Natural killer cell (primary cell): ENCODE measurements around the gene TLCD5. TPM values are rescaled to one million over a fixed set of nuclear protein-coding genes. Genes with fewer than 3 reads are reported as not detected.

Experiments used
- ATAC-seq, 3 donors: fragments of 150-1000 bp in 2 of 3; fragments of 200-7000 bp in 1 of 3; cut with Tn5 transposase; 1 replicate in 1 of 3; 2 replicates in 2 of 3; pipeline ENCODE4 v1.10.0; 2021; ENCODE audit warnings: mild to moderate bottlenecking in 2 of 3, moderate library complexity in 2 of 3
- DNase-seq, 2 donors: peaks; one replicate each; pipeline versions ENCODE4 v3.0.0 to v3.0.0-alpha.2; 2013 to 2021; ENCODE audit warnings: mixed read lengths in 1 of 2
- H3K27ac ChIP-seq: one replicate; pipeline ENCODE4 v1.5.1; 2013; ENCODE audit warnings: mild to moderate bottlenecking, low read length
- H3K27me3 ChIP-seq: one replicate; pipeline ENCODE4 v1.6.1; 2013; ENCODE audit warnings: low read length; ENCODE audit not compliant: control insufficient read depth, insufficient read depth
- H3K36me3 ChIP-seq: one replicate; pipeline ENCODE4 v1.6.1; 2013; ENCODE audit warnings: low read length; ENCODE audit not compliant: control insufficient read depth, insufficient read depth
- H3K4me1 ChIP-seq: one replicate; pipeline ENCODE4 v1.6.1; 2013; ENCODE audit warnings: low read length; ENCODE audit not compliant: control insufficient read depth, insufficient read depth
- H3K4me3 ChIP-seq: one replicate; pipeline ENCODE4 v1.5.1; 2013; ENCODE audit warnings: low read length
- H3K9me3 ChIP-seq: one replicate; pipeline ENCODE4 v1.6.1; 2013; ENCODE audit warnings: low read length; ENCODE audit not compliant: control insufficient read depth, insufficient read depth
- H3K27ac Mint-ChIP-seq, 2 donors: one replicate each; pipeline ENCODE4 v1.8.0; 2022; ENCODE audit warnings: mild to moderate bottlenecking in 2 of 2, mixed read lengths in 2 of 2, moderate library complexity in 1 of 2
- H3K27me3 Mint-ChIP-seq, 2 donors: one replicate each; pipeline ENCODE4 v1.8.0; 2022; ENCODE audit warnings: low read depth in 2 of 2, mixed read lengths in 2 of 2
- H3K36me3 Mint-ChIP-seq: one replicate; pipeline ENCODE4 v1.8.0; 2022; ENCODE audit warnings: mixed read lengths
- H3K4me1 Mint-ChIP-seq, 2 donors: one replicate each; pipeline ENCODE4 v1.8.0; 2022; ENCODE audit warnings: mixed read lengths in 2 of 2
- H3K4me3 Mint-ChIP-seq: one replicate; pipeline ENCODE4 v1.8.0; 2022; ENCODE audit warnings: mild to moderate bottlenecking, moderate library complexity, mixed read lengths
- H3K9me3 Mint-ChIP-seq, 2 donors: one replicate each; pipeline ENCODE4 v1.8.0; 2022; ENCODE audit warnings: mixed read lengths in 2 of 2
- CTCF ChIP-seq: fragments of 200-600 bp; IDR thresholded peaks from one replicate; pipeline ENCODE4 v1.8.0; 2022; ENCODE audit warnings: antibody characterized with exemption
- WGBS: methylation state at CpG from one replicate; pipeline ENCODE4 v1.1.7; 2013; ENCODE audit warnings: missing lambda C conversion rate; ENCODE audit not compliant: insufficient coverage; 5-methylcytosine and 5-hydroxymethylcytosine counted together
- intact Hi-C: fragments of 100-400 bp; cut with micrococcal nuclease; formaldehyde crosslinking; loops from one replicate; pipeline ENCODE4 v1.14.2; 2022
- total RNA-seq, 4 donors: library from RNA; stranded (reverse); fragments of 120-200 nt in 1 of 4; gene quantifications; one replicate each; pipeline versions ENCODE4 v1.2.3 to v1.2.4, GENCODE V29; 2013 to 2022

Gene TLCD5
- total RNA-seq, 3 donors from 2014 or later (not counting 1 experiment from before 2014, with no cell fraction given): not detected

GRCh38 chr11:120304526-120304925 lies 20.6 kb upstream of the TLCD5 start:
- Histone ChIP-seq H3K27ac (no peak overlapping the region), H3K9me3 (no peaks in the 10 kb centered on the region), H3K4me3 (no peak overlapping the region), H3K36me3 (no peaks in the 10 kb centered on the region), H3K27me3 (no peaks in the 10 kb centered on the region), H3K4me1 (no peaks in the 10 kb centered on the region)
- no peak overlapping the region for H3K4me3 Mint-ChIP-seq
- no peaks in the 10 kb centered on the region for H3K9me3 Mint-ChIP-seq
- H3K4me1 Mint-ChIP-seq: no peaks in the 10 kb centered on the region
- H3K27me3 Mint-ChIP-seq: peaks cover 5 to 16% of the 10 kb centered on the region in 2 donors
- no peak for TF ChIP-seq CTCF
- no peak overlapping the region for H3K27ac Mint-ChIP-seq
- no peak for DNase-seq
- no peaks in the 10 kb centered on the region for H3K36me3 Mint-ChIP-seq
- no peak for ATAC-seq
- intact Hi-C loops: no loop called here

- no peaks in the 10 kb centered on the region for H3K36me3 Mint-ChIP-seq
- H3K27me3 Mint-ChIP-seq: peaks cover 5 to 13% of the 10 kb centered on the region in 2 donors
- H3K27ac ChIP-seq: no peak overlapping the region
- H3K4me1 Mint-ChIP-seq: no peaks in the 10 kb centered on the region
- no peak for TF ChIP-seq CTCF
- H3K9me3 ChIP-seq: no peaks in the 10 kb centered on the region
- no peak overlapping the region for H3K4me3 ChIP-seq
- no peak overlapping the region for H3K4me3 Mint-ChIP-seq
- no peaks in the 10 kb centered on the region for H3K4me1 ChIP-seq
- DNase-seq (no peak), ATAC-seq (no peak)
- intact Hi-C loops: no loop called here
- 81% methylated on average over 12 of the region's 12 CpGs for WGBS
- no peaks in the 10 kb centered on the region for H3K36me3 ChIP-seq
- H3K27me3 ChIP-seq: peaks cover 2% of the 10 kb centered on the region
- H3K9me3 Mint-ChIP-seq: no peaks in the 10 kb centered on the region
- H3K27ac Mint-ChIP-seq: no peak overlapping the region
Measured at GRCh38 chr11:120305286-120305685, 19.8 kb upstream of the TLCD5 start.

GRCh38 chr11:120306519-120307242 lies 18.4 kb upstream of the TLCD5 start:
- Mint-ChIP-seq H3K4me1 (no peaks in the 10 kb centered on the region), H3K27ac (no peak overlapping the region), H3K27me3 (peaks cover 5 to 13% of the 10 kb centered on the region in 2 donors), H3K36me3 (no peaks in the 10 kb centered on the region), H3K9me3 (no peaks in the 10 kb centered on the region), H3K4me3 (no peak overlapping the region)
- intact Hi-C loops: no loop called here
- Histone ChIP-seq H3K36me3 (no peaks in the 10 kb centered on the region), H3K27ac (no peak overlapping the region), H3K4me3 (no peak overlapping the region), H3K9me3 (no peaks in the 10 kb centered on the region), H3K27me3 (peaks cover 2% of the 10 kb centered on the region), H3K4me1 (no peaks in the 10 kb centered on the region)
- no peak for TF ChIP-seq CTCF
- DNase-seq (no peak), ATAC-seq (no peak)
- 78% methylated on average over 11 of the region's 11 CpGs for WGBS

- Histone ChIP-seq H3K27me3 (peaks cover 2% of the 10 kb centered on the region), H3K4me3 (no peak overlapping the region), H3K36me3 (no peaks in the 10 kb centered on the region), H3K9me3 (no peaks in the 10 kb centered on the region), H3K4me1 (no peaks in the 10 kb centered on the region), H3K27ac (no peak overlapping the region)
- Mint-ChIP-seq H3K4me3 (no peak overlapping the region), H3K9me3 (no peaks in the 10 kb centered on the region), H3K27me3 (peaks cover 6 to 13% of the 10 kb centered on the region in 2 donors), H3K4me1 (no peaks in the 10 kb centered on the region), H3K36me3 (no peaks in the 10 kb centered on the region), H3K27ac (no peak overlapping the region)
- no peak for DNase-seq
- no peak for ATAC-seq
- 94% methylated on average over 11 of the region's 11 CpGs for WGBS
- TF ChIP-seq CTCF: no peak
- intact Hi-C loops: no loop called here
Measured at GRCh38 chr11:120307476-120307875, 17.6 kb upstream of the TLCD5 start.
